ENCODE results near the gene MSL3B.

The MSL3B gene

DNA sequence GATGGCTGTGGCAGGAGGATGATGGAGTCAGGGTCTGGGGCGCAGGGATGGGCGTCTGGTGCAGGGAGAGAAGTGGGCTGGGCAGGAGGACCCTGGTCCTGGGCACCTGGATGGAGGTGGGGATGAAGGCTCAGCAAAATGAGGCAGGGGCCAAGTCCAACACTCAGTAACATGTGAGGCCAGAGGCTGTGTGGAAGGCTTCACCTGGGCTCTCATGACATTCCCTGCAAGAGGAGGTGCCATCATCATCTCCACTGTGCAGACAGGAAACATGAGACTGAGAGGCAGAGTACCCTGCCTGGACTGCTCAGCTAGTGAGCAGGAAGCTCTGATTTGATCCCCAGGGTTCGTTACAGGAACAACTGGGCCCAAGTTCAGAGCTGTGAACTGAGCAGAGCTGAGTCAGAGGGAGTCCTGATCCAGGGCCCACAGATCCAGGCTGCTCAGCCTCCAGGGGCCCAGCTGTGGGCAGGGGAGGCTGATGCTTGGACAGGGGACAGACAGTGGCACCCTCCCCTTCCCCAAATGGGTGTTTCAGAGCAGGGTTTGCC is 50.8 kb downstream of the MSL3B start:
- ATAC-seq = no peak
- no peak for DNase-seq

DNA sequence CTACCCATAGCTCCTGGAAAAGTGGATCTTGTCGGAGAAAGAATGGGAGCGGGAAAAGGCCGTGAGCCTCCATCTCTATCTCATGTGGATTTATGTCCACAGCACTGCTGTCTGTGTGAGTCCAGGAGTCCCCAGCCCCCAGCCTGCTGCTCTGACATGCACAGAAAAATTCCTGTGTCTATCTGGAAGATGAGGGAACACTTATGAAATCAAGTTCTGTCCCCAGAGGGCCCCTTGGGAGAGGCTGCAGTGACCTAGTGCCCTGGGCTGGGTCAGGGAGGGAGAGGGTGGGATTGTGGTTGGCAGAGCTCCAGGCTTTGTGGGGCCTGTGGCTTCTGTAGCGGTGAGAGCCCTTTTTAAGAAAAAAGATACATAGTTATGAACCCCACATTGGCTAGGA is 51.4 kb downstream of the MSL3B start:
- ATAC-seq = no peak
- DNase-seq = no peak

DNA sequence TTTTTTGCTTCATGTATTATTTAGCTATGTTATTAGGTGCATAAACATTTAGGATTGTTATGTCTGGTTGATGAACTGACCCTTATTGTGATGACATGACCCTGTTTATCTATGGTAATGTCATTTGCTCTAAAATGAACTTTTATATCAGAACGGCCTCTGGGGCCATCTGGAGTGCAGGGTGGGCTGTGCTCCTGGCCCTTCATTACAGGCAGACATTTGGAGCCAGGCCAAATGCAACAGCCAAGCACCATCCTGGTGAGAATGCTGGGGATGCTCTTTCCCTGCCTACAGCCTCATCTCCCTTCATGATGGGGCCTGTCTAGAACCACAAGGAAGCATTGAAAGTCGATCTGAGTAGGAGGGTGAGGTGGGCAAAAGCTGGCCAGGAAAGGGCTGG is 51.9 kb downstream of the MSL3B start:
- no peak for DNase-seq
- no peak for ATAC-seq

DNA sequence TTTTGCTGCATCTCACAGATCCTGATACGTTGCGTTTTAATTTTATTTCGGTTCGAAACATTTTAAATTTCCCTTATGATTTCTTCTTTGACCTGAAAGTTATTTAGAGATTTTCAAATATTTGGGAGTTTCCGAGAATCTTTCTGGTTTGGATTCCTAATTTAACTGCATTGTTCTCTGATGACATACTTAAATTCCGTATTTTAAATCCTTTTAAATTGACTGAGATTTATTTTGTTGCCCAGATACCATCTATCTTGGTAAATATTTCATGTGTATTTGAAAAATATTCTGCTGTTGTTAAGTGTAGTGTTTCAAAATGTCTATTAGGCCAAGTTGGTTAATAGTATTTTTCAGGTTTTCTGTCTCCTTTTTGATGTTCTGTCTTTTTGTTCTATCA is 52.3 kb downstream of the MSL3B start:
- no peak for DNase-seq
- no peak for ATAC-seq
